ENCODE data around the gene GMEB1. TPM values are rescaled to one million over a fixed set of nuclear protein-coding genes. Genes with fewer than 3 reads are reported as not detected.
"Not testable (repeated sequence)": the region's sequence is repeated elsewhere in the genome, so short reads cannot be mapped to it uniquely, and the experiment has no call there.

Gene GMEB1, protein sequence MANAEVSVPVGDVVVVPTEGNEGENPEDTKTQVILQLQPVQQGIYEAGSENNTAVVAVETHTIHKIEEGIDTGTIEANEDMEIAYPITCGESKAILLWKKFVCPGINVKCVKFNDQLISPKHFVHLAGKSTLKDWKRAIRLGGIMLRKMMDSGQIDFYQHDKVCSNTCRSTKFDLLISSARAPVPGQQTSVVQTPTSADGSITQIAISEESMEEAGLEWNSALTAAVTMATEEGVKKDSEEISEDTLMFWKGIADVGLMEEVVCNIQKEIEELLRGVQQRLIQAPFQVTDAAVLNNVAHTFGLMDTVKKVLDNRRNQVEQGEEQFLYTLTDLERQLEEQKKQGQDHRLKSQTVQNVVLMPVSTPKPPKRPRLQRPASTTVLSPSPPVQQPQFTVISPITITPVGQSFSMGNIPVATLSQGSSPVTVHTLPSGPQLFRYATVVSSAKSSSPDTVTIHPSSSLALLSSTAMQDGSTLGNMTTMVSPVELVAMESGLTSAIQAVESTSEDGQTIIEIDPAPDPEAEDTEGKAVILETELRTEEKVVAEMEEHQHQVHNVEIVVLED
- total RNA-seq: 12.4 TPM

DNA sequence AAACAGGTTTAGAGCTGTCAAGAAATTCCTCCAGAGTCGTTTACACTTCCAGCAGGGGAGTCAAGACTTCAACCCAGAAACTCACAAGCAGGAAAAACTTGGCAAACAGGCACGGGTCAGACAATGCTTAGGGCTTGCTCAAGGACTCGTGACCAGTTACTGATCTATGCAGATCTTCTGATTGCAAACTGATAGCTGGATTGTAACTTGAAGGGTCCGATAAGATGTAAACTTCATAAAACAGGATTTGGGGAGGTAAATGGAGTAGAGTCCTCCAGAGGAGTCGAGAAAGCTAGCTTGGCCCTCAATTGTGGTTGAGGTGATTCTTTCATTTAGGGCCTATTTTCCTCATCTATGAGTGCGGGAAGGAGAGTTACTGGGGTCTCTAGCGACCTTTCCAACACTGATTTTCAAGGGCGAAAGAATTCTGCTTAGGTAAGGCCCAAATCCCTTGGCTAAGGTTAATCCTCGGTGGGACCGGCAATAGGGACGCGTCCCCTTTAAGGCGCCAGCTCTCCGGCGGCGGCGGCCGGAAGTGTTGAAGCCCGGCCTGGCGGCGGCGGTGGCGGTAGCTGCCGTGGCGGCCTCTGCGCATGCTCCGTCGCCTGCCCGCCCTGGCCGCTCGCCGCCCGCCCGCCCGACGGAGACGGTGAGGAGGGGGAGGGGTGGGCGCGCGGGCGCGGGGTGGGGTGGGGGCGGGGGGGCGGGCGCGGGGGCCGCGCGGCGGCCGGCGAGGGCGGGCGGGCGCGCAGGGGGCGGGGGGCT is at the start of gene GMEB1:
Gene GMEB1, plus strand, starts transcription at position 594 of the 765 bp plus-strand sequence. CDS start 14,829 bp downstream, outside the sequence.
- peak; percentile 90 for DNase-seq (ENCODE audit: low spot score)
- intact Hi-C loops (cut with DNase I): no loop called here
- peak; percentile 94 for ATAC-seq

GRCh38 chr1:28631713-28632112 is 36.9 kb upstream of the GMEB1 start:
- intact Hi-C loops (cut with DNase I): no loop called here
- DNase-seq (ENCODE audit: low spot score): no peak
- ATAC-seq: no peak

- no peak for DNase-seq (ENCODE audit: low spot score)
- intact Hi-C loops (cut with DNase I): no loop called here
- no peak for ATAC-seq
These were observed 36.0 kb upstream of the GMEB1 start for GRCh38 chr1:28632560-28632959.

- DNase-seq (ENCODE audit: low spot score): no peak
- no peak for ATAC-seq
- intact Hi-C loops (cut with DNase I): no loop called here
These were observed 27.8 kb upstream of the GMEB1 start for GRCh38 chr1:28640766-28641165.

GRCh38 chr1:28642056-28642846 is 26.3 kb upstream of the GMEB1 start:
- intact Hi-C loops (cut with DNase I): no loop called here
- DNase-seq (ENCODE audit: low spot score) (no peak), ATAC-seq (peak; percentile 27)

DNA sequence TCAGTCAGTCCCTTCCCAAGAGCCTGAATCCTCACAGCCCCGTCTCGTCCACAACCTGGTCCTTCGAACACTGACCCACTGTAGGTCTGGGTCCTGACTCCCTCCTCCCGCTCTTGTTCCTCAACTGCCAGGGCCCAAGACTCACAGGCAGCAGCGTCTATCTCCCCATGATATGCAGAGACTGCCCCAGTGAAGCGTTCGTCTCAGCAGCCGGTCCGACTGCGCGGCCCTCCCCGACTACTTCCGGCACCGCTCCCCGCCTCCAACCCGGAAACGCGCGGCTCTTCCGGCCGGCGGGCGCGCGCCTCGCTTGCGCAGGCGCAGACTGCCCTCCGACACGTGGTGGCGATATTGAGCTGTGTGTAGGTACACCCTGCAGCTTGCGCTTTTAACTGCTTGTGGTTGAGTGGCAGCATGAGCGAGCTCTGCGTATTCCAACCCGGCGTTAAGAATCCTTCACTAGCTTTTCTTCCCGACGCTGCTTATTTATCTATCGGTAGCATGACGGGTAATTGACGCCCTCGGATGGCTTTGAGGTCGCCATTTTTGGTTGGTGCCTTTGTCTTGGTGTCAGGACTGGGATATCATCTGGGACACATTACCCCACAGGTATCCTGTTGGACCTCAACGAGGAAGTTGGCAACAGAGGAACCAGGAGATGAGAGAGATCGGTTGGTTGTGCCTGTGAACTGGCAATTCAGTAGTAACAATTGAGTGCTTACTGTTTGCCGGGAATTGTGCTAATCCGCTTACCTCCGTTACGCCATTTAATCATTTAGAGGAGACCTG is 25.5 kb upstream of the GMEB1 start, which contains the start of gene TAF12:
Gene TAF12, minus strand, starts transcription at position 221 of the 789 bp plus-strand sequence. CDS start 20,986 bp downstream, outside the sequence.
- ATAC-seq (peak; percentile 97), DNase-seq (ENCODE audit: low spot score) (peak; percentile 95)
- intact Hi-C loops (cut with DNase I): no loop called here

- DNase-seq (ENCODE audit: low spot score): no peak
- no peak for ATAC-seq
- intact Hi-C loops (cut with DNase I): no loop called here
These were observed 24.1 kb upstream of the GMEB1 start for GRCh38 chr1:28644494-28644893.

GRCh38 chr1:28645406-28645805 is 23.2 kb upstream of the GMEB1 start:
- DNase-seq (ENCODE audit: low spot score); ATAC-seq; intact Hi-C loops (cut with DNase I): not testable (repeated sequence)

- no peak for ATAC-seq
- intact Hi-C loops (cut with DNase I): no loop called here
- no peak for DNase-seq (ENCODE audit: low spot score)
These were observed 22.5 kb upstream of the GMEB1 start for GRCh38 chr1:28646040-28646439.

DNA sequence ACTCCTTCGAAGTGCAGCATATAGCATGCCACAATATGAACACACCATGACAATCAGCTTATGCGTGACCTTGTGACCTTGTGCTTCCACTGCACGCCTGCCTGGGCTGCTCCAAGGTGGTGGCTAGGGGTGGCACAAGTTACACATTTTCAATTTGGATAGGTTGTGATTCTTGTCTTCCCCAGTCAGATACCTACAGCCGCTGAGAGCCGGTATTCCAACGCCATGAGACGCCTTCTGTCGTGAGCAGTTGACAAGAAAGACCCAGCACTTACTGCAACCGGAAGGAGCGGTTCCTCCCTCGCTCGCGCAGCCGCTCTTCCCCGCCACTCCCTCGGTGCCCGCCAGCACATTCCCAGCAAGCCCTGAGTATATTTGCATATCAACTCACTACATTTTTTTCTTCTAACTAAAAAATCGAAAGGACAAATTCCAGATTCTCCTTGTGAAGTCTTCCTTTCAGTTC is 20.5 kb upstream of the GMEB1 start:
- DNase-seq (ENCODE audit: low spot score): peak; percentile 91
- ATAC-seq: peak; percentile 97
- intact Hi-C loops (cut with DNase I): no loop called here

GRCh38 chr1:28648474-28649198 is 19.9 kb upstream of the GMEB1 start, which contains the start of gene RNU11:
TSS of gene RNU11 (plus strand) at chr1:28648600.
- DNase-seq (ENCODE audit: low spot score) (peak; percentile 90), ATAC-seq (peak; percentile 91)
- intact Hi-C loops (cut with DNase I): no loop called here

DNA sequence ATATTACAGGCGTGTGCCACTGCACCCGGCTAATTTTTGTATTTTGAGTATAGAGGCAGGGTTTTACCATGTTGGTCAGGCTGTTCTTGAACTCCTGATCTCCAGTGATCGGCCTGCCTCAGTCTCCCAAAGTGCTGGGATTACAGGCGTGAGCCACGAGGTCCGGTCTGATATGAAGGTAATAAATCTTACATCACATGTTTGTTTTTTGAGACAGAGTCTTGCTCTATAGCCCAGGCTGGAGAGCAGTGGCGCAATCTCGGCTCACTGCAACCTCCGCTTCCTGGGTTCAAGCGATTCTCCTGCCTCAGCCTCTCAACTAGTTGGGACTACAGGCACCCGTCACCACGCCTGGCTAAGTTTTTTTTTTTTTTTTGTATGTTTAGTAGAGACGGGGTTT is 15.5 kb upstream of the GMEB1 start:
- ATAC-seq; DNase-seq (ENCODE audit: low spot score); intact Hi-C loops (cut with DNase I): not testable (repeated sequence)

- ATAC-seq; DNase-seq (ENCODE audit: low spot score); intact Hi-C loops (cut with DNase I): not testable (repeated sequence)
These were observed 14.7 kb upstream of the GMEB1 start for GRCh38 chr1:28653870-28654269.

- DNase-seq (ENCODE audit: low spot score); ATAC-seq; intact Hi-C loops (cut with DNase I): not testable (repeated sequence)
These were observed 12.9 kb upstream of the GMEB1 start for GRCh38 chr1:28655448-28656311.

GRCh38 chr1:28656335-28656734 is 12.2 kb upstream of the GMEB1 start:
- no peak for ATAC-seq
- intact Hi-C loops (cut with DNase I): no loop called here
- no peak for DNase-seq (ENCODE audit: low spot score)

DNA sequence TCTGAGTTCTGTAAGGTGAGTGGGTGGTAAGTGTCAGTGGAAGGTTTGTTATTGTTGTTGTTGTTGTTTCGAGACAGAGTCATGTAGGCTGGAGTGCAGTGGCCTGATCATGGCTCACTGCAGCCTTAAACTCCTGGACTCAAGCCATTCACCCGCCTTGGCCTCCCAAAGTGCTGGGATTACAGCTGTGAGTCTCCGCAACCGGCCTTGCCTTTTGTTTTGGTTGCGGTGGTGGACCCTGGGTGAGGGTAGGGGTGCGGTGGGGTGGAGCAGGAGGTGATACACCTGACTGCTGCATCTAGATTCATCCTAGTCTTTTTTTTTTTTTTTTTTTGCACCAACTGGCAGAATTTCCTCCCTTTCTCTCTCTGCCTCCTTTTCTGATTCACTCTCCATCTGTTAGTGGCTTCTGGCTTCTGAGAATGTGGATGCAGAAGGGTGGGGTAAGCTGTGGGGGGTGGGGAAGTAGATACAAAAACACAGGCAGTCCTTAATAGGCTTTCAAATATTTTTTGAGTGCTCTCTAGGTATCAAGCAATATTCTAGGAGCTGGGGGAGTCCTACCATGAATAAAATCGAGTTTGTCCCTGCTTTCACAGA is 4.6 kb upstream of the GMEB1 start:
- DNase-seq (ENCODE audit: low spot score) (no peak), ATAC-seq (no peak)
- intact Hi-C loops (cut with DNase I): no loop called here
